Motor neuron (in vitro differentiated cells): ENCODE results near the gene MIA. TPM values are rescaled to one million over a fixed set of nuclear protein-coding genes. Genes with fewer than 3 reads are reported as not detected.
"Not testable (repeated sequence)": the region's sequence is repeated elsewhere in the genome, so short reads cannot be mapped to it uniquely, and the experiment has no call there.

Experiments
- ATAC-seq, 8 experiments: fragments of 200-7000 bp; cut with Tn5 transposase; replicated peaks in 6 of 8; 2 replicates each; pipeline ENCODE4 v1.8.0; 2021; ENCODE audit warnings: mild to moderate bottlenecking in 8 of 8, moderate library complexity in 8 of 8
- H3K27ac ChIP-seq, 2 donors: fragments of 250-450 bp; sonication (Bioruptor Pico); 2 replicates each; pipeline ENCODE4 v1.9.0; 2021; ENCODE audit warnings: antibody characterized with exemption in 2 of 2, mild to moderate bottlenecking in 2 of 2, moderate library complexity in 1 of 2
- H3K4me1 ChIP-seq, 2 donors: fragments of 250-450 bp; sonication (Bioruptor Pico); replicated peaks in 1 of 2; 2 replicates each; pipeline ENCODE4 v1.6.1; 2021; ENCODE audit warnings: antibody characterized with exemption in 2 of 2, mild to moderate bottlenecking in 2 of 2, moderate library complexity in 1 of 2
- H3K4me3 ChIP-seq, 5 donors: fragments of 250-450 bp; sonication (Bioruptor Pico); 2 replicates each; pipeline ENCODE4 v1.9.0; 2021; ENCODE audit warnings: antibody characterized with exemption in 5 of 5, mild to moderate bottlenecking in 5 of 5, moderate library complexity in 4 of 5
- WGBS, 10 experiments: fragments of 450-650 bp; shearing (Covaris generic); methylation state at CpG; one replicate each; pipeline ENCODE4 v1.0.0; 2022; 5-methylcytosine and 5-hydroxymethylcytosine counted together
- in situ Hi-C, 9 experiments: fragments of 400-800 bp; cut with MboI; loops; one replicate each; pipeline ENCODE4 v1.15.0; 2021; ENCODE audit warnings: low sequenced_read_pairs in 9 of 9, low pct_unique_long_range_greater_than_20kb in 2 of 9; ENCODE audit not compliant: unreplicated experiment in 9 of 9
- total RNA-seq, 8 experiments: library from RNA; unstranded; fragments of 300-600 nt; gene quantifications; 2 replicates each; pipeline versions ENCODE4 v1.2.3 to v1.2.4, GENCODE V29; 2022

The MIA gene
- total RNA-seq, 8 experiments from 2014 or later: 0.90 to 5.0 (median 1.5) TPM; not detected in 4

- no peak for ATAC-seq
- Histone ChIP-seq H3K4me3 (peak overlapping the region; percentile 33 to 45 (median 41)), H3K4me1 (peaks cover 14 to 17% of the 10 kb centered on the region in 2 donors), H3K27ac (peak overlapping the region in 1 of 2 donors; percentile 59)
- in situ Hi-C loops: loop anchor here in 5 of 9 experiments (25.0 kb wide), 1 partner anchor 149 kb away; no protein-coding TSS in a partner anchor
- WGBS, 10 experiments: 13 to 42% methylated on average over 3 of the region's 35 CpGs; no CpG with 5 or more reads in 8 of the 10 experiments
These were observed 36.4 kb downstream of the MIA start for GRCh38 chr19:40811478-40812341.

GRCh38 chr19:40812571-40812970, 37.2 kb downstream of the MIA start:
- not testable (repeated sequence) for H3K27ac ChIP-seq, H3K4me3 ChIP-seq, ATAC-seq
- in situ Hi-C loops: loop anchor here in 5 of 9 experiments (25.0 kb wide), 1 partner anchor 150 kb away; no protein-coding TSS in a partner anchor
- WGBS, 10 experiments: 71 to 100% (median 91%) methylated on average over 1 to 7 of the region's 7 CpGs; no CpG with 5 or more reads in 5 of the 10 experiments
- peaks cover 10% of the 10 kb centered on the region in 2 donors for H3K4me1 ChIP-seq

DNA sequence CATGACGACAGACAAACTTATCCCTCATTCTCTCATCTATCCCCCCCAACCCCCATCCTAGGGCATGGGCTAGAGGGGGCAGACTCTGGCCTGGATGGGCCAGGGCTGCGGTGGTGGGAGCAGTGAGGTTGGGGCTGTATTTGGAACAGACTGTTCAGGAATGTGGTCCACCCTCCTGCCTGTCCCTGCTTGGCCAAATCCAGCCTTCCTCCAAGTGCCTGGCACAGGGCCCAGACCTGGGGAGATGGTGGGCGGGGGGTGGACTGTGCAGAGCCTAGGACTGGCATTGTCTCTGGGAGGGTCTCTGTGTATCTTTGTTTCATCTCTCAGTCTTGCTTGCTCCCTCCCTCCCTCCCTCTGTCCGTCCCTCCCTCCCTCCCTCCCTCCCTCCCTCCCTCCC, 37.9 kb downstream of the MIA start:
- WGBS, 10 experiments: 40% methylated on average over 1 of the region's 4 CpGs; no CpG with 5 or more reads in 9 of the 10 experiments

DNA sequence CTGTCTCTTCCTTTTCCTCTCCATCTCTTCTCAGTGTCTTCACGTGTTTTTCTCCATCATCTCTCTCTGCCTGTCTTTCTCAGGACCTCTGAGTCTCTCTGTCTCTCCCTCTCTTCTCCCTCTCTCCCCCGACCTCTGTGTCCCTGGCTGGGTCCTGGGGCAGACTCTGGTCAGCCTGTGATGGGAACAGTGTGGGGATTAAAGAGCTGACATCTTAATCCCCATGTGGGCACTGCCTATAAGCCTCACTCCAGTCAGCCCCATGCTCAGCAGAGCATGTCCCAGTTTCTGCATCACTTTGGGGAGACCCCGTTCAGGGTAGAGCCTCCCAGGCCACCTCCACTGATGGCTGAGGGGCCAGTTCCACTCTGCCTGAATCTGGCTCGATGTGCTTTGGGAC, 39.9 kb downstream of the MIA start:
- in situ Hi-C loops: loop anchor here in 5 of 9 experiments (25.0 kb wide), 1 partner anchor 153 kb away; no protein-coding TSS in a partner anchor
- no peak overlapping the region for H3K27ac ChIP-seq
- no peak for ATAC-seq
- WGBS, 10 experiments: 27 to 56% (median 40%) methylated on average over 2 of the region's 4 CpGs; no CpG with 5 or more reads in 3 of the 10 experiments
- peaks cover 13 to 17% of the 10 kb centered on the region in 2 donors for H3K4me1 ChIP-seq
- H3K4me3 ChIP-seq: no peak overlapping the region

More for the DNA sequence above, 37.9 kb downstream of the MIA start:
- Histone ChIP-seq H3K4me3 (no peak overlapping the region), H3K27ac (no peak overlapping the region), H3K4me1 (peaks cover 10 to 12% of the 10 kb centered on the region in 2 donors)
- in situ Hi-C loops: loop anchor here in 5 of 9 experiments (25.0 kb wide), 1 partner anchor 151 kb away; no protein-coding TSS in a partner anchor
- ATAC-seq: no peak

GRCh38 chr19:40818480-40819399, 43.4 kb downstream of the MIA start:
- H3K4me3 ChIP-seq: peak overlapping the region in 3 of 5 donors; percentile 14 to 27 (median 14)
- not testable (repeated sequence) for H3K27ac ChIP-seq, H3K4me1 ChIP-seq
- in situ Hi-C loops: loop anchor here in 5 of 9 experiments (25.0 kb wide), 1 partner anchor 156 kb away; no protein-coding TSS in a partner anchor
- ATAC-seq: peak; percentile 77 to 97 (median 92)
- 80 to 100% (median 88%) methylated on average over 1 to 8 of the region's 36 CpGs; no CpG with 5 or more reads in 7 of the 10 experiments for WGBS, 10 experiments

DNA sequence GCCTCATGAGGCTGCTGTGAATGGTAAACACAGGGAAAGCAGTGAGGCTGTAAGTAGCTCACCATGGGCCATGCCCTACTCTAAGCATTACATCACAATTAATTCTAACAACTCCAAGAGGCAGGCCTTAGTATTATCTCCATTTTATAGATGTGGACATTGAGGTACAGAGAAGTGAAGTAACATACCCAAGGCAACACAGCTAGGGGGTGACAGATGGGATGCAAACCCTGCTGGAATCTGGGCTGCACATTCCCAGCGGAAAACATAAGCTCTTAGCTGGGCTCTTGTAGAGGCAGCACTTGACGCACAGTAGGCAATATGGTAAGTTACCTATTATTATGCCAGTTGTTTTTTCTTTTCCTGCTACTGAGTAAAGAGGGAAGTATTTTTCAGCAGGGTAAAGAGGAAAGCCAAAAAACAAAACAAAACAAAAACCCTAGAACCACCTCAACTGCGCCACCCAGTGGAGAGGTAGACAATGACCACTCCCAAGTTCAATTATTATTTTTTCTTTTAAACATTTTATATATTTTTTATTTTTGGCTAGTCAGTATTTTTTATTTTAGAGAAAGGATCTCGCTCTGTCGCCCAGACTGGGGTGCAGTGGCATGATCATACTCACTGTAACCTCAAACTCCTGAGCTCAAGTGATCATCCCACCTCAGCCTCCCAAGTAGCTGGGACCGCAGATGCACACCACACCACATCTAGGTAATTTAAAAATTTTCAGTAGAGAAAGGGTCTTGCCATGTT, 44.3 kb downstream of the MIA start:
- not testable (repeated sequence) for H3K4me3 ChIP-seq, H3K27ac ChIP-seq, H3K4me1 ChIP-seq
- 0 to 92% (median 38%) methylated on average over 2 to 5 of the region's 6 CpGs for WGBS, 10 experiments
- peak in 1 of 8 experiments; percentile 8 for ATAC-seq
- in situ Hi-C loops: loop anchor here in 5 of 9 experiments (25.0 kb wide), 1 partner anchor 157 kb away; no protein-coding TSS in a partner anchor

DNA sequence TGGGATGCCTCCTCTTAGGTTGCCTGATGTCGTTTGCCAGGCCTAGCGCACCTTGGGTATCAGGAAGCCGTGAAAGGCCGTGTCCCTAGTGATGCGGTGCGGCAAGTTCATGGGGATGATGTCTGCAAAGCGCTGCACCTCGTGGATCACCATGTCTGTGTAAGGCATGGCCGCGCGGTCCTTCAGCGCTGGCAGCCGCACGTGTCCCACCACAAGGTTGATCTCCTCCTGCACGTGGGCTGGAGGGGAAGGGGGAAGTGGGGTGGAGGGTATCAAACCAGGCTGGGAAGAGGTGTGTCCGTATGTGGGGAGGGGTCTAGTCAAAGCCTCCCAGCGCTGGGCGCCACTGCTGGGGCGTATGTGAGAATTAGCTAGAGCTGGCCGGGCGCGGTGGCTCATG, 46.8 kb downstream of the MIA start:
- in situ Hi-C loops: loop anchor here in 5 of 9 experiments (25.0 kb wide), 1 partner anchor 160 kb away; no protein-coding TSS in a partner anchor

GRCh38 chr19:40822704-40823553, 47.6 kb downstream of the MIA start:
- in situ Hi-C loops: loop anchor here in 5 of 9 experiments (25.0 kb wide), 1 partner anchor 161 kb away; no protein-coding TSS in a partner anchor
- not testable (repeated sequence) for H3K4me1 ChIP-seq, H3K27ac ChIP-seq, ATAC-seq, H3K4me3 ChIP-seq
- WGBS, 10 experiments: 40 to 75% (median 69%) methylated on average over 1 to 6 of the region's 9 CpGs; no CpG with 5 or more reads in 1 of the 10 experiments

More for the DNA sequence above, 46.8 kb downstream of the MIA start:
- no peak for ATAC-seq
- WGBS, 10 experiments: 83 to 100% (median 100%) methylated on average over 1 to 4 of the region's 22 CpGs; no CpG with 5 or more reads in 5 of the 10 experiments
- Histone ChIP-seq H3K4me1 (peaks cover 3 to 7% of the 10 kb centered on the region in 2 donors), H3K4me3 (no peak overlapping the region), H3K27ac (no peak overlapping the region)

GRCh38 chr19:40824916-40825315, 49.6 kb downstream of the MIA start:
- 100% methylated on average over 1 of the region's 16 CpGs; no CpG with 5 or more reads in 9 of the 10 experiments for WGBS, 10 experiments
- not testable (repeated sequence) for H3K27ac ChIP-seq

DNA sequence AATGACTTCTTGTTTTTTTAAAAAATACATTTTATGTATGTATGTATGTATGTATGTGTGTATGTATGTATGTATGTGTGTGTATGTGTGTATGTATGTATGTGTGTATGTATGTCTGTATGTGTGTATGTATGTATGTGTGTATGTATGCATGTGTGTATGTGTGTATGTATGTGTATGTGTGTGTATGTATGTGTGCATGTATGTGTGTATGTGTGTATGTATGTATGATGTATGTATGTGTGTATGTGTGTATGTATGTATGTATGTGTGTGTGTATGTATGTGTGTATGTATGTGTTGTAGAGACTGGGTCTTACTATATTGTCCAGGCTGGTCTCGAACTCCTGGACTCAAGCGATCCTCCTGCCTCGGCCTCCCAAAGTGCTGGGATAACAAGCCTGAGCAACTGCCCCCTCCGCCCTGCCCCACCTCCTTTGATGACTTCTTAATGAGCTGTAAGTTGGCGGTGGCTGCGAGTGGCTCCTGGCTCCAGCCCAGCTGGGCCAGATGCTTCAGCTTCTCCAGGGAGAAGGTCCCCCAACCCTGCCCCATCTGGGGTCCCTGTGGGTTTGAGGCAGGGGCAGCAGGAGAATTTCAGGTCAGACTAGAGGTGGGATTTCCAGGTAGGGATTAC, 50.3 kb downstream of the MIA start:
- H3K4me1 ChIP-seq, H3K4me3 ChIP-seq, ATAC-seq, in situ Hi-C loops, H3K27ac ChIP-seq: not testable (repeated sequence)
- no CpG with 5 or more reads among the region's 6 CpGs for WGBS, 10 experiments

More at GRCh38 chr19:40824916-40825315, 49.6 kb downstream of the MIA start:
- not testable (repeated sequence) for ATAC-seq, H3K4me1 ChIP-seq, H3K4me3 ChIP-seq
- in situ Hi-C loops: loop anchor here in 5 of 9 experiments (25.0 kb wide), 1 partner anchor 163 kb away; no protein-coding TSS in a partner anchor

DNA sequence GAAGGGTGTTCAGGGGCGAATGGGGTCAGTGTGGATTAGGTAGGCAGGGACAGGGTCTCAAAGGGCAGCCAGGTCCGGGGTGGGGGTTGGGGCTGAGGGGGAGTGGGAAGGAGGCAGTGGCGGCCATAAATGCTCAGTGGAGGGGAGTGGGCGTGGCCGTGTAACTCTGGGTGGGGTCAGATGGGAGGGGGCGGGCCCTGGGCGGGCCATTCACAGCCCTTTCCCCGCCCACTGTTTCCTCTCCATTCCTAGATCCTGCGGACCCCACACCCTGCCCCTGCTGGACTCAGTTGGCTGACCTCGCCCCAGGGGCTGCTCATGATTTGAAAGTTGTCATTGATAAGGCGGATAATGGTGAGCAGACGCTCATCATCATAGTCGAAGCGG, 51.0 kb downstream of the MIA start:
- 87% methylated on average over 3 of the region's 14 CpGs; no CpG with 5 or more reads in 9 of the 10 experiments for WGBS, 10 experiments
- H3K4me3 ChIP-seq, in situ Hi-C loops, ATAC-seq, H3K4me1 ChIP-seq, H3K27ac ChIP-seq: not testable (repeated sequence)
